Endothelial cell of coronary artery (primary cell): ENCODE results near the gene ZNF197. TPM values are rescaled to one million over a fixed set of nuclear protein-coding genes. Genes with fewer than 3 reads are reported as not detected.

Source experiments
- total RNA-seq: library from RNA; depleted of rRNA; stranded (reverse); fragments of >200 nt; gene quantifications from 2 replicates; pipeline ENCODE4 v1.2.3, GENCODE V29; 2014

The ZNF197 gene
- total RNA-seq = 8.9 and 13.7 TPM in 2 replicates

DNA sequence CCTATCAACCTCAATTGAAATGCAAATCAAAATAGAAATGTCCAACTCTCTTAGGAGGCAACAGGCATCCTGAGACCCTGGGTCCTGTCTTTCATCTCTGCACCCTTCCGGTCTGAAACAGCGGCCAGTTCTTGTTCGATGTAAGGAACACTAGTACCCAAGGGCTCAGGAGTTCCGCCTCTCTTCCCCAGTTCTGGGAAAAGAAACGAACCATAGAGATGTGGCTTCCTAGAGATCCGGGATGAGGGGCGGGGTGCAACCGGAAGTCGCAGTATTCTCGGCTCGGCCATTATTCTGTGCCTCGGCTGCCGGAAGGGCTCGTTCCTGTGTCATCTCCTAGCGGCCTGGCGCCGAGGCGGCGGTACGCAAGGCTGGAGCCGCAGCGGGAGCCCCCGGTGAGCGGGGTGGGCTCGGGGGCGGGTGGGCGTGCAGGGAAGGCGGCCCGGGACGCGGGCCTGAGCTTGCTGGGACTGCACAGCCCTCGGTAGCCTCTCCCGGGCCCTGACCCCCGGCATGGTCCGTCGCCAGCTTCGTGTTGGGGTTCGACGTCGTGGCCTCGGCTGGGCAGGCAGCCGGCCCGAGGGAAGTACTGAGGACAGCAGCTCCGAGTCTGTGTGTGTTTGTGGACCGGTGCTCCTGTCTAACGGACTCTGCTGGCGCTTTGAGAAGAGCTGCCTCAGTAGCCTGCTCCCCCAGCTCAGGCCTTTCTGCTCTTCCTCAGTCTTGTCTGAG is at the start of gene ZNF197:
ZNF197 (plus strand) TSS at position 288 of the 732 bp plus-strand sequence. CDS start 4,119 bp downstream, outside the sequence.

GRCh38 chr3:44584646-44585501 is 40.0 kb upstream of the ZNF197 start, which contains the start of gene ZNF660:
ZNF660 (plus strand) TSS chr3:44584964; CDS start chr3:44594194, 9,230 bp downstream.

GRCh38 chr3:44648564-44649229 is 23.9 kb downstream of the ZNF197 start, which contains the start of gene ZNF35:
ZNF35 (plus strand) TSS chr3:44648732; CDS start chr3:44651068, 2,336 bp downstream.

Other genes with a start within 250 kb of the ZNF197 start
- 6.4 and 9.4 TPM in 2 replicates for gene ZNF445, start 147.4 kb upstream of the ZNF197 start, total RNA-seq
- 0.63 and 1.8 TPM in 2 replicates for gene ZKSCAN7, start 69.8 kb upstream of the ZNF197 start, total RNA-seq
- 0.63 and 1.8 TPM in 2 replicates for gene ZNF660, start 40.1 kb upstream of the ZNF197 start, total RNA-seq
- gene ZNF35, start 23.7 kb downstream of the ZNF197 start, total RNA-seq = 12.3 and 15.3 TPM in 2 replicates
- gene ZNF502, start 87.6 kb downstream of the ZNF197 start, total RNA-seq = 3.4 and 4.9 TPM in 2 replicates
- gene ZNF501, start 104.6 kb downstream of the ZNF197 start, total RNA-seq = 4.7 and 7.8 TPM in 2 replicates
- 14.0 and 16.0 TPM in 2 replicates for gene KIAA1143, start 136.6 kb downstream of the ZNF197 start, total RNA-seq
- 5.6 and 12.7 TPM in 2 replicates for gene KIF15, start 136.8 kb downstream of the ZNF197 start, total RNA-seq
- 9.0 and 11.6 TPM in 2 replicates for gene TMEM42, start 236.9 kb downstream of the ZNF197 start, total RNA-seq
- 0.09 TPM in 2 replicates for gene TGM4, start 249.6 kb downstream of the ZNF197 start, total RNA-seq